CD8-positive, alpha-beta memory T cell (primary cell): Measurements from ENCODE around the gene FAU. TPM values are rescaled to one million over a fixed set of nuclear protein-coding genes. Genes with fewer than 3 reads are reported as not detected.

Experiments used
- CTCF ChIA-PET: fragments of 350-600 bp; sonication (Branson Sonifier 250); formaldehyde crosslinking; loops from one replicate; lab custom pipeline; 2021; ENCODE audit warnings: antibody characterized with exemption; lab: Charles Lee
- POLR2A ChIA-PET: fragments of 350-600 bp; sonication (Branson Sonifier 250); formaldehyde crosslinking; loops from one replicate; lab custom pipeline; 2021; ENCODE audit warnings: antibody characterized with exemption; lab: Charles Lee
- DNase-seq, 5 donors: peaks; one replicate each; pipeline versions ENCODE4 v3.0.0 to v3.0.0-alpha.2; 2020 to 2022; ENCODE audit warnings: mixed read lengths in 1 of 5
- H3K27ac ChIP-seq: one replicate; pipeline ENCODE4 v1.7.0; 2013; ENCODE audit warnings: low read depth, mild to moderate bottlenecking, low read length, moderate library complexity
- H3K27me3 ChIP-seq: 2 replicates; pipeline ENCODE4 v1.7.0; 2013; ENCODE audit warnings: low read length, mild to moderate bottlenecking; ENCODE audit not compliant: insufficient read depth, poor library complexity, severe bottlenecking
- H3K36me3 ChIP-seq: 2 replicates; pipeline ENCODE4 v1.7.0; 2013; ENCODE audit warnings: mild to moderate bottlenecking, low read length, moderate library complexity; ENCODE audit not compliant: insufficient read depth
- H3K4me1 ChIP-seq: 2 replicates; pipeline ENCODE4 v1.7.0; 2013; ENCODE audit warnings: mild to moderate bottlenecking, low read length, moderate library complexity; ENCODE audit not compliant: insufficient read depth
- H3K4me3 ChIP-seq: 2 replicates; pipeline ENCODE4 v1.7.0; 2013; ENCODE audit warnings: mild to moderate bottlenecking, low read length
- H3K9me3 ChIP-seq: 2 replicates; pipeline ENCODE4 v1.7.0; 2013; ENCODE audit warnings: mild to moderate bottlenecking, low read length
- H3K27ac Mint-ChIP-seq, 8 donors: one replicate each; pipeline ENCODE4 v1.8.0; 2020 to 2021; ENCODE audit warnings: mixed read lengths in 8 of 8, mild to moderate bottlenecking in 6 of 8, inconsistent platforms in 3 of 8, moderate library complexity in 3 of 8
- H3K27me3 Mint-ChIP-seq, 2 donors: one replicate each; pipeline ENCODE4 v1.8.0; 2020 to 2021; ENCODE audit warnings: mixed read lengths in 2 of 2, mild to moderate bottlenecking in 1 of 2, moderate library complexity in 1 of 2
- H3K36me3 Mint-ChIP-seq, 3 donors: one replicate each; pipeline ENCODE4 v1.8.0; 2020 to 2021; ENCODE audit warnings: mixed read lengths in 3 of 3, inconsistent platforms in 1 of 3, mild to moderate bottlenecking in 1 of 3
- H3K4me1 Mint-ChIP-seq, 3 donors: one replicate each; pipeline ENCODE4 v1.8.0; 2020 to 2021; ENCODE audit warnings: mixed read lengths in 3 of 3, inconsistent platforms in 1 of 3, mild to moderate bottlenecking in 1 of 3
- H3K4me3 Mint-ChIP-seq, 7 donors: one replicate each; pipeline ENCODE4 v1.8.0; 2020 to 2021; ENCODE audit warnings: mixed read lengths in 7 of 7, mild to moderate bottlenecking in 6 of 7, moderate library complexity in 4 of 7, inconsistent platforms in 2 of 7
- H3K9me3 Mint-ChIP-seq, 5 donors: one replicate each; pipeline ENCODE4 v1.8.0; 2020 to 2022; ENCODE audit warnings: mixed read lengths in 5 of 5, mild to moderate bottlenecking in 3 of 5, moderate library complexity in 2 of 5, inconsistent platforms in 1 of 5
- polyA plus RNA-seq: library from polyadenylated mRNA; unstranded; fragments of 300-500 nt; fragmentation: Illumina TruSeq; gene quantifications from one replicate; pipeline ENCODE4 v1.2.3, GENCODE V29; 2021
- total RNA-seq, 2 experiments: library from RNA; stranded (reverse); gene quantifications; one replicate each; pipeline ENCODE4 v1.2.3, GENCODE V29; 2021

Gene FAU
- total and polyA plus RNA-seq, 3 experiments from 2014 or later, result 904 to 1,073 (median 1,054) TPM

- DNase-seq, result peak; percentile 86 to 95 (median 91)
- peaks cover 0 to 55% (median 4%) of the 10 kb centered on the region in 3 donors for H3K36me3 Mint-ChIP-seq
- peak within 1 kb of the TSS; percentile 98 to 100 (median 100) for H3K27ac Mint-ChIP-seq
- H3K9me3 Mint-ChIP-seq, result no peaks in the 10 kb centered on the region
- H3K4me3 Mint-ChIP-seq, result peak within 1 kb of the TSS; percentile 94 to 100 (median 98)
- peaks cover 0 to 4% of the 10 kb centered on the region in 2 donors for H3K27me3 Mint-ChIP-seq
- ChIA-PET POLR2A (interaction anchor here (0.7 to 4.0 kb wide), 16 partner anchors 10 to 816 kb away, joined by 3 to 60 read pairs (median 4); partner anchors contain the start of genes ARL2, CAPN1, CDC42EP2 and FAU), CTCF (interaction anchor here (0.6 to 2.2 kb wide), 9 partner anchors 12 to 181 kb away, joined by 3 to 9 read pairs (median 4); partner anchors contain the start of genes CDC42EP2, FAU, MRPL49 and VPS51)
- Histone ChIP-seq H3K4me3 (peak within 1 kb of the TSS; percentile 99), H3K4me1 (peaks cover 31% of the 10 kb centered on the region), H3K9me3 (no peaks in the 10 kb centered on the region), H3K27ac (peak within 1 kb of the TSS; percentile 100), H3K27me3 (no peaks in the 10 kb centered on the region), H3K36me3 (peaks cover 34% of the 10 kb centered on the region)
- H3K4me1 Mint-ChIP-seq, result peaks cover 35 to 52% (median 36%) of the 10 kb centered on the region in 3 donors
These were observed 12.5 kb upstream of the FAU start, which contains the start of gene SYVN1 for GRCh38 chr11:65134240-65134951. Gene SYVN1, minus strand, starts transcription at chr11:65134519. Its CDS starts 918 bp downstream, at chr11:65133601.

- H3K27ac Mint-ChIP-seq, result peak overlapping the region; percentile 98 to 100 (median 100)
- no peaks in the 10 kb centered on the region for H3K9me3 Mint-ChIP-seq
- H3K4me3 Mint-ChIP-seq, result peak overlapping the region; percentile 94 to 100 (median 98)
- DNase-seq, result no peak
- H3K4me1 Mint-ChIP-seq, result peaks cover 35 to 52% (median 36%) of the 10 kb centered on the region in 3 donors
- Histone ChIP-seq H3K27ac (peak overlapping the region; percentile 100), H3K27me3 (no peaks in the 10 kb centered on the region), H3K4me1 (peaks cover 31% of the 10 kb centered on the region), H3K4me3 (peak overlapping the region; percentile 99), H3K36me3 (peaks cover 41% of the 10 kb centered on the region), H3K9me3 (no peaks in the 10 kb centered on the region)
- H3K36me3 Mint-ChIP-seq, result peaks cover 0 to 61% (median 4%) of the 10 kb centered on the region in 3 donors
- ChIA-PET CTCF (interaction anchor here (2.1 to 2.2 kb wide), 2 partner anchors 12 to 182 kb away, joined by 7 read pairs; partner anchors contain the start of genes CDC42EP2, FAU and MRPL49), POLR2A (interaction anchor here (0.6 to 4.0 kb wide), 5 partner anchors 12 to 462 kb away, joined by 3 to 60 read pairs (median 16); partner anchors contain the start of genes FAU, MRPL49, SAC3D1 and TM7SF2)
- H3K27me3 Mint-ChIP-seq, result peaks cover 0 to 4% of the 10 kb centered on the region in 2 donors
These were observed 11.8 kb upstream of the FAU start for GRCh38 chr11:65133724-65134123.

GRCh38 chr11:65132988-65133700 lies 11.2 kb upstream of the FAU start:
- CTCF ChIA-PET, result interaction anchor here (2.1 to 2.2 kb wide), 2 partner anchors 11 to 182 kb away, joined by 7 read pairs; partner anchors contain the start of genes CDC42EP2, FAU and MRPL49
- peak in 3 of 5 donors; percentile 31 to 57 (median 49) for DNase-seq
- Mint-ChIP-seq H3K4me1 (peaks cover 35 to 52% (median 36%) of the 10 kb centered on the region in 3 donors), H3K9me3 (no peaks in the 10 kb centered on the region), H3K4me3 (peak overlapping the region; percentile 94 to 100 (median 98)), H3K27me3 (peaks cover 0 to 4% of the 10 kb centered on the region in 2 donors), H3K36me3 (peaks cover 0 to 67% (median 4%) of the 10 kb centered on the region in 3 donors), H3K27ac (peak overlapping the region; percentile 98 to 100 (median 100))
- POLR2A ChIA-PET, result interaction anchor here (0.6 to 4.0 kb wide), 4 partner anchors 11 to 463 kb away, joined by 3 to 60 read pairs (median 22); partner anchors contain the start of genes FAU, MRPL49, TM7SF2 and ZNHIT2
- no peaks in the 10 kb centered on the region for H3K27me3 ChIP-seq
- H3K36me3 ChIP-seq, result peaks cover 44% of the 10 kb centered on the region
- H3K4me1 ChIP-seq, result peaks cover 31% of the 10 kb centered on the region
- peak overlapping the region; percentile 100 for H3K27ac ChIP-seq
- peak overlapping the region; percentile 99 for H3K4me3 ChIP-seq
- H3K9me3 ChIP-seq, result no peaks in the 10 kb centered on the region

- H3K4me1 ChIP-seq, result peaks cover 31% of the 10 kb centered on the region
- Mint-ChIP-seq H3K4me3 (peak overlapping the region; percentile 71 to 100 (median 98)), H3K9me3 (no peaks in the 10 kb centered on the region), H3K4me1 (peaks cover 33 to 52% (median 36%) of the 10 kb centered on the region in 3 donors), H3K27me3 (peaks cover 0 to 4% of the 10 kb centered on the region in 2 donors), H3K27ac (peak overlapping the region in 7 of 8 donors; percentile 51 to 100 (median 99)), H3K36me3 (peaks cover 0 to 73% (median 4%) of the 10 kb centered on the region in 3 donors)
- H3K27ac ChIP-seq, result no peak overlapping the region
- peak overlapping the region; percentile 99 for H3K4me3 ChIP-seq
- no peaks in the 10 kb centered on the region for H3K27me3 ChIP-seq
- H3K36me3 ChIP-seq, result peaks cover 44% of the 10 kb centered on the region
- POLR2A ChIA-PET, result interaction anchor here (1.8 to 4.0 kb wide), 2 partner anchors 10 to 11 kb away, joined by 11 to 60 read pairs; partner anchors contain the start of genes FAU and MRPL49
- no peaks in the 10 kb centered on the region for H3K9me3 ChIP-seq
- CTCF ChIA-PET, result interaction anchor here (0.6 to 1.7 kb wide), 4 partner anchors 11 to 120 kb away, joined by 3 to 5 read pairs (median 4); partner anchors contain the start of genes FAU, MRPL49, TM7SF2 and ZNHIT2
- peak in 1 of 5 donors; percentile 44 for DNase-seq
These were observed 10.5 kb upstream of the FAU start for GRCh38 chr11:65132238-65132987.

- Histone ChIP-seq H3K4me1 (peaks cover 31% of the 10 kb centered on the region), H3K27ac (no peak overlapping the region), H3K36me3 (peaks cover 49% of the 10 kb centered on the region), H3K9me3 (no peaks in the 10 kb centered on the region), H3K27me3 (no peaks in the 10 kb centered on the region), H3K4me3 (no peak overlapping the region)
- H3K4me3 Mint-ChIP-seq, result peak overlapping the region in 4 of 7 donors; percentile 54 to 100 (median 96)
- ChIA-PET POLR2A (interaction anchor here (1.0 to 1.8 kb wide), 2 partner anchors 10 to 14 kb away, joined by 4 to 11 read pairs; partner anchors contain the start of genes FAU, MRPL49 and ZNHIT2), CTCF (interaction anchor here (0.6 to 1.7 kb wide), 6 partner anchors 10 to 120 kb away, joined by 3 to 5 read pairs (median 4); partner anchors contain the start of genes CAPN1, FAU, MRPL49 and TM7SF2)
- H3K9me3 Mint-ChIP-seq, result no peaks in the 10 kb centered on the region
- peak in 1 of 5 donors; percentile 24 for DNase-seq
- H3K27me3 Mint-ChIP-seq, result peaks cover 0 to 4% of the 10 kb centered on the region in 2 donors
- peaks cover 0 to 78% (median 5%) of the 10 kb centered on the region in 3 donors for H3K36me3 Mint-ChIP-seq
- H3K27ac Mint-ChIP-seq, result peak overlapping the region in 7 of 8 donors; percentile 6 to 84 (median 50)
- peaks cover 33 to 52% (median 36%) of the 10 kb centered on the region in 3 donors for H3K4me1 Mint-ChIP-seq
These were observed 9.9 kb upstream of the FAU start for GRCh38 chr11:65131895-65132237.

GRCh38 chr11:65131417-65131776 lies 9.5 kb upstream of the FAU start:
- Histone ChIP-seq H3K4me1 (peaks cover 27% of the 10 kb centered on the region), H3K36me3 (peaks cover 53% of the 10 kb centered on the region), H3K9me3 (no peaks in the 10 kb centered on the region), H3K4me3 (no peak overlapping the region), H3K27ac (no peak overlapping the region), H3K27me3 (no peaks in the 10 kb centered on the region)
- H3K27ac Mint-ChIP-seq, result peak overlapping the region in 7 of 8 donors; percentile 14 to 92 (median 42)
- POLR2A ChIA-PET, result interaction anchor here (1.0 to 1.8 kb wide), 2 partner anchors 9 to 14 kb away, joined by 4 to 11 read pairs; partner anchors contain the start of genes FAU, MRPL49 and ZNHIT2
- CTCF ChIA-PET, result interaction anchor here (0.6 to 1.7 kb wide), 6 partner anchors 10 to 121 kb away, joined by 3 to 5 read pairs (median 4); partner anchors contain the start of genes CAPN1, FAU, MRPL49 and TM7SF2
- peaks cover 0 to 4% of the 10 kb centered on the region in 2 donors for H3K27me3 Mint-ChIP-seq
- peaks cover 30 to 49% (median 32%) of the 10 kb centered on the region in 3 donors for H3K4me1 Mint-ChIP-seq
- peaks cover 0 to 83% (median 5%) of the 10 kb centered on the region in 3 donors for H3K36me3 Mint-ChIP-seq
- H3K9me3 Mint-ChIP-seq, result no peaks in the 10 kb centered on the region
- DNase-seq, result peak in 1 of 5 donors; percentile 24
- H3K4me3 Mint-ChIP-seq, result peak overlapping the region in 4 of 7 donors; percentile 20 to 99 (median 50)
